ENCODE data around the gene KDM2A. TPM values are rescaled to one million over a fixed set of nuclear protein-coding genes. Genes with fewer than 3 reads are reported as not detected.

Gene KDM2A
- total RNA-seq, 1 experiment from 2014 or later, result 50.4 TPM

- ATAC-seq (no peak), DNase-seq (ENCODE audit: low read depth, low spot score) (no peak)
- TSS peak; percentile 35 for BruUV-seq (replicated peaks)
- intact Hi-C loops (cut with micrococcal nuclease), result no loop called here
- RAD21 ChIA-PET (ENCODE audit: low non-redundant PET in 1 of 2, low total read pairs in 2 of 2, uncharacterized antibody in 2 of 2, unreplicated experiment in 2 of 2), result no interaction called here
- Histone ChIP-seq H3K4me2 (ENCODE audit: low read length) (peak overlapping the region; percentile 96), H3K27me3 (ENCODE audit: insufficient read depth, low read length) (no peaks in the 10 kb centered on the region), H3K27ac (ENCODE audit: low read depth, low read length) (peak overlapping the region; percentile 84; the same call in 1 of the 2 replicates), H3K9me3 (ENCODE audit: control insufficient read depth in 1 of 2, insufficient read depth in 1 of 2, low read depth in 1 of 2, low read length in 2 of 2) (no peaks in the 10 kb centered on the region), H3K36me3 (ENCODE audit: control insufficient read depth in 1 of 2, insufficient read depth in 2 of 2, low read length in 2 of 2) (peaks cover 2 to 15% of the 10 kb centered on the region in 2 experiments; a peak in 1 of 4 replicates), H4K20me1 (ENCODE audit: insufficient read depth) (no peaks in the 10 kb centered on the region), H3K4me1 (ENCODE audit: control insufficient read depth in 1 of 2, insufficient read depth in 2 of 2, low read length in 2 of 2) (peaks cover 8 to 19% of the 10 kb centered on the region in 2 experiments; a peak in 3 of 4 replicates), H3K9me2 (ENCODE audit: insufficient read depth) (no peaks in the 10 kb centered on the region), H3K79me2 (ENCODE audit: insufficient read depth, low read length) (peaks cover 68% of the 10 kb centered on the region), H3K4me3 (replicated peaks in 1 of 2; ENCODE audit: low read depth in 1 of 2, low read length in 2 of 2) (peak overlapping the region; percentile 71 to 98), H2AFZ (ENCODE audit: low read depth, low read length, poor library complexity, severe bottlenecking) (no peak overlapping the region), H3K9ac (ENCODE audit: low read length) (no peak overlapping the region)
- POLR2A ChIA-PET, result no interaction called here
- TF ChIP-seq MAX (IDR thresholded peaks at IDR 0.05) (no peak), ZBTB33 (IDR thresholded peaks at IDR 0.05; ENCODE audit: extremely low read depth, insufficient replicate concordance, low read length) (no peak), REST (IDR thresholded peaks at IDR 0.05; ENCODE audit: low read depth) (no peak), SIN3A (IDR thresholded peaks at IDR 0.05; ENCODE audit: low read depth) (no peak), TCF7L2 (IDR thresholded peaks at IDR 0.05; ENCODE audit: borderline replicate concordance, extremely low read depth, insufficient read depth, insufficient read length) (no peak), EZH2phosphoT487 (IDR thresholded peaks at IDR 0.05; ENCODE audit: borderline replicate concordance) (no peak), POLR2AphosphoS5 (IDR thresholded peaks at IDR 0.05; ENCODE audit: low read depth, low read length) (no peak), ZFX (IDR thresholded peaks at IDR 0.05) (no peak), CTCF (IDR thresholded peaks at IDR 0.05 in 2 of 3, conservative IDR thresholded peaks at IDR 0.05 in 1 of 3; ENCODE audit: borderline replicate concordance in 1 of 3, insufficient read depth in 1 of 3, low read depth in 2 of 3, low read length in 2 of 3) (no peak), CEBPB (IDR thresholded peaks at IDR 0.05; ENCODE audit: low read depth) (no peak), POLR2A (IDR thresholded peaks at IDR 0.05; ENCODE audit: borderline replicate concordance, extremely low read depth, insufficient read depth, insufficient read length) (no peak), EZH2 (IDR thresholded peaks at IDR 0.05) (no peak), ELF1 (IDR thresholded peaks at IDR 0.05; ENCODE audit: borderline replicate concordance, low read depth) (no peak), ZNF274 (IDR thresholded peaks at IDR 0.05; ENCODE audit: low read depth, low read length) (no peak), ATF3 (IDR thresholded peaks at IDR 0.05) (no peak), EGR1 (IDR thresholded peaks at IDR 0.05; ENCODE audit: low read depth) (no peak), SP1 (IDR thresholded peaks at IDR 0.05; ENCODE audit: low read depth) (no peak), CBX3 (IDR thresholded peaks at IDR 0.05; ENCODE audit: low read depth) (no peak)
- CTCF ChIA-PET, result interaction anchor here (1.0 to 1.1 kb wide), 2 partner anchors 49 to 121 kb away, joined by 3 to 7 read pairs; no protein-coding TSS in a partner anchor
These were observed 149.3 kb downstream of the KDM2A start for GRCh38 chr11:67268081-67268961.

Measured in HCT116 (cell line).